ENCODE data around the gene PREX1.

PREX1 gene

DNA sequence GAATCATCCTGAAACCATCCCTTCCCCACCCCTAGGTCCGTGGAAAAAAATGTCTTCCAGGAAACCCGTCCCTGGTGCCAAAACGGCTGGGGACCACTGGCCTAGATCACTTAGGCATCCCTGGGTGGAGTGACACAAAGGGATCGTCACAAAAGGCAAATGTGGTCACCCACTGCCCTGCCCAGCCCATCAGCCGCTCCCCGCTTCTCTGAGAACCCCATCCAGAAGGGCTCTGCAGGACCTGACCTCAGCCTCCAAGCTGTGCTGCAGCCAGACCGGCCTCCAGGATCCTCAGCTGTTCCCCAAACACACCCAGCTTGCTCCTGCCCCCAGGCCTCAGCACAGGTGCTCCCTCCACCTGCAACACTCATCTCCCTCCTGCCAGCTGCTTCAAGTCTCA lies 61.6 kb downstream of the PREX1 start:
- Histone ChIP-seq H3K4me1 (peaks cover 19 to 99% (median 78%) of the 10 kb centered on the region in 10 experiments), H3K4me2 (peak overlapping the region in 7 of 11 experiments; percentile 2 to 90 (median 51); a peak in 10 of 22 replicates), H3K9me3 (replicated peaks in 1 of 11) (peaks cover 0 to 7% (median 0%) of the 10 kb centered on the region in 11 experiments; a peak in 3 of 22 replicates), H4K20me1 (peaks cover 0 to 100% (median 0%) of the 10 kb centered on the region in 11 experiments; a peak in 6 of 22 replicates), H3K27me3 (no peaks in the 10 kb centered on the region), H3K27ac (peak overlapping the region in 1 of 11 experiments; percentile 18; a peak in 1 of 22 replicates), H3K36me3 (peaks cover 0 to 26% (median 0%) of the 10 kb centered on the region in 11 experiments; a peak in 4 of 22 replicates), H3K4me3 (no peak overlapping the region), H3K9ac (no peak overlapping the region)
- no peak for TF ChIP-seq Cebpa-rat (IDR thresholded peaks at IDR 0.05)

DNA sequence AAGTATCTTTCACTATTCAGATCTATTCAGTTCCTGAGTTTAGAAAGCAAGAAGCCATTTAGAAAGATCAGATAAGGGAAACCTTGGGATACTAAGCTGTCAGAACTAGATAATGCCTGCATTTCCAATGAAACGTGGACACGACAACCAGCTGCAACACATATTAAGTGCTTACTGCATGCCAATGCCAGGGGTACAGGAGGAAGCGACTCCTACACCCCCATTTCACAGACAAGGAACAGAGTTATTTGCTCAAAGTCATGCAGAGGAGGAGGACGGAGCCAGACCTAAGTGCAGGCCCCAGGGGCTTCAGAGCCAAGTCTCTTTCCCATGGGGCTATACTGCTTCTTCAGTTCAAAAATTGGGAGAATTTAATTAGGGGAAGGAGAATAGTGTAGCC lies 62.4 kb downstream of the PREX1 start:
- H3K4me2 ChIP-seq = peak overlapping the region in 8 of 11 experiments; percentile 10 to 60 (median 36); a peak in 11 of 22 replicates
- peaks cover 0 to 26% (median 0%) of the 10 kb centered on the region in 11 experiments; a peak in 4 of 22 replicates for H3K36me3 ChIP-seq
- H3K27ac ChIP-seq = peak overlapping the region in 3 of 11 experiments; percentile 22 to 48 (median 32); a peak in 5 of 22 replicates
- no peaks in the 10 kb centered on the region for H3K27me3 ChIP-seq
- peaks cover 0 to 100% (median 0%) of the 10 kb centered on the region in 11 experiments; a peak in 6 of 22 replicates for H4K20me1 ChIP-seq
- no peak overlapping the region for H3K4me3 ChIP-seq
- no peak overlapping the region for H3K9ac ChIP-seq
- TF ChIP-seq Cebpa-rat (IDR thresholded peaks at IDR 0.05) = no peak
- H3K9me3 ChIP-seq (replicated peaks in 1 of 11) = peaks cover 0 to 7% (median 0%) of the 10 kb centered on the region in 11 experiments; a peak in 3 of 22 replicates
- H3K4me1 ChIP-seq = peaks cover 27 to 99% (median 78%) of the 10 kb centered on the region in 10 experiments

DNA sequence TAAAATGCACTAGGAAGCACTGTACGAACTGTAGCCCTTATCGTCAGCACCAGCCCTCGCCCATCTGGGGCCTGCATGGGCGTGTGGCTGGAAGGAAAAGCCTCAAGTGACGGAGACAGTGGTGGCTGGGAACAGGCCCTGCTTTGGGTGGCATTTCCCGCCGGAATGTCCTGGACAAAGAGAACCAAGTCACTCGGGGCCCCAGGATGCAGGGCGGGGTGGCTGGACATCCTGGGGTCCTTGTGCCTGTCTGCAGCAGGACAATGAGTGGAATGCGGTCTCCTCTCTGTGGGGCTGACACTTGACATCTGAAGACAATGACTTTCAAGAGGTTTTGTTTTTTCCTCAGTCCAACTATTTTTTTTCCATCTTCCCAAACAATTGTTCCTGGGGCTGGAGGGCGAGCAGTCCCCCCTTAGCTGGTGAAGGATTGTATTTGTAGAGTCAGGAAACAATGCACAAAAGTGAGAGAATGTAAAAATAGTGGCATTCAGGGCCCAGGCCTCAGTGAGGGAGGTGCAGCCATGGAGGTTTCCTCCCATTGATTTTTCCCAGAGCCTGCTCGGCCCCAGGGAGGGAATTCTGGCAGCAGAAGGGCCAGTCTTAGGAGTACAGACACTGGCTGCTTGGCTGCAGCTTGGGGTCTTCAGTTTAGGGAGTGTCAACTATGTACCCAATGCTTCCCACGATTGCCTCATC lies 64.4 kb downstream of the PREX1 start:
- Histone ChIP-seq H3K4me1 (peaks cover 36 to 99% (median 80%) of the 10 kb centered on the region in 10 experiments), H4K20me1 (peaks cover 0 to 100% (median 0%) of the 10 kb centered on the region in 11 experiments; a peak in 6 of 22 replicates), H3K9ac (peak overlapping the region in 5 of 11 experiments; percentile 3 to 29 (median 10); a peak in 4 of 22 replicates), H3K4me3 (no peak overlapping the region), H3K9me3 (replicated peaks in 1 of 11) (peaks cover 0 to 7% (median 0%) of the 10 kb centered on the region in 11 experiments; a peak in 3 of 22 replicates), H3K27ac (peak overlapping the region in 6 of 11 experiments; percentile 34 to 95 (median 38); a peak in 9 of 22 replicates), H3K36me3 (peaks cover 0 to 27% (median 0%) of the 10 kb centered on the region in 11 experiments; a peak in 4 of 22 replicates), H3K27me3 (no peaks in the 10 kb centered on the region), H3K4me2 (peak overlapping the region in 6 of 11 experiments; percentile 11 to 94 (median 86); a peak in 11 of 22 replicates)
- TF ChIP-seq Cebpa-rat (IDR thresholded peaks at IDR 0.05) = no peak

DNA sequence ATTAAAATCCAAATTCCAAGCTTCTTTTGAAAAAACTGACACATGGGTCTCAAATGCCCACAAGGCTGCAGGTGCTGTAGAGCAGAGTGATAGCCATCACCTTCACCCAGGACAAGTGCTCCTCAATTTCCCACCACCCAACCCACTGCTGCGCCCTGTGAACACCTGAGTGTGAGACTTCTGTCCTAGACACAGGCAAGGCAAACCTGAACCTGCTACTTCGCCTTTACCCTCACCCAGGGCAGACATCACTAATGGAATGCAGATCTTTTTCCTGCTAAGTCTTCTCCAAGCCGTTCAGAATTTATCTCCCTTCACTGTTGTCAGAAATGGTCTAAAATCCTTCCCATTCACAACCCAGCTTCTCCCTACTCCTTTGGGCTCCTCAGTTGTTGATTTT lies 65.9 kb downstream of the PREX1 start:
- TF ChIP-seq Cebpa-rat (IDR thresholded peaks at IDR 0.05) = no peak
- Histone ChIP-seq H3K27ac (peak overlapping the region; percentile 31 to 95 (median 82); a peak in 21 of 22 replicates), H3K9me3 (replicated peaks in 1 of 11) (peaks cover 0 to 11% (median 4%) of the 10 kb centered on the region in 11 experiments; a peak in 9 of 22 replicates), H3K4me2 (peak overlapping the region; percentile 66 to 94 (median 82)), H3K27me3 (no peaks in the 10 kb centered on the region), H3K36me3 (peaks cover 0 to 29% (median 0%) of the 10 kb centered on the region in 11 experiments; a peak in 5 of 22 replicates), H3K4me1 (peaks cover 42 to 99% (median 86%) of the 10 kb centered on the region in 10 experiments), H4K20me1 (peaks cover 0 to 100% (median 0%) of the 10 kb centered on the region in 11 experiments; a peak in 6 of 22 replicates), H3K9ac (peak overlapping the region in 9 of 11 experiments; percentile 24 to 78 (median 57); a peak in 13 of 22 replicates), H3K4me3 (peak overlapping the region in 2 of 10 experiments; percentile 25 to 35; a peak in 2 of 20 replicates)

DNA sequence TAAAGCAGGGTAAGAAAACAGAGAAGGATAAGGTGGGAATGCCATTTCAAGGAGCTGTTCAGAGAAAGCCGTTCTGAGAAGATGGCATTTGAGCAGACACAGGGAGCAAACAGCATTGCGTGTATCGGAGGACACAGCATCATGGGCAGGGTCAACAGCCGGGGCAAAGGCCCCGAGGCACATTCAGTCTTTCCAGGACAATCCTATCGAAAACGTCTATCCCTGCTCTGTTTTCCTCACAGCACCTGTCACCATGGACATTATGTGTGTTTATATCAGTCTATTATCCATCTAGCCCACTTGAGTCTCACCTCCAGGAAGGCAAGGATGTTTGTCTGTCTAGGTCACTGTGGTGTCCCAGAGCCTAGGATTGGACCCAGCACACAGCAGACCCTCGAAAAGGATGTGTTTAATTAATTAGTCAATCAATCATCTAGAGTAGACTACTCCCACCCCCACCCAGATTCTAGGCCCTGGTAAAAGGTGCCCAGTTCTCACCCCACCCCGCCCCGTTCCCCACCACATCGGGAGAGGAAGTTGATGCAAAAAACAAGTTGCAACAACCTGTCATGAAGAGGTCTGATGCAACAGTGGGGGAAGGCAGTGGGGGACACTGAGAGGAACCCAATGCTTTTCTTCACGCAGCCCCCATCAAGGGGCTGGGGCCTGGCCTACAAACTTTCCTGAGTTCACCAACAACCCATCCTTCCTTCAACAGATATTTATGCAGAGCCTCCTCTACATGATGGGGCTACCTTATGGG lies 66.6 kb downstream of the PREX1 start:
- Histone ChIP-seq H3K27me3 (no peaks in the 10 kb centered on the region), H3K4me1 (peaks cover 42 to 99% (median 89%) of the 10 kb centered on the region in 10 experiments), H4K20me1 (peaks cover 0 to 100% (median 0%) of the 10 kb centered on the region in 11 experiments; a peak in 6 of 22 replicates), H3K36me3 (peaks cover 0 to 27% (median 0%) of the 10 kb centered on the region in 11 experiments; a peak in 7 of 22 replicates), H3K4me3 (peak overlapping the region in 3 of 10 experiments; percentile 25 to 35 (median 31); a peak in 3 of 20 replicates), H3K27ac (peak overlapping the region; percentile 31 to 95 (median 82); a peak in 21 of 22 replicates), H3K9ac (peak overlapping the region; percentile 23 to 78 (median 65); a peak in 19 of 22 replicates), H3K9me3 (replicated peaks in 1 of 11) (peaks cover under 1 to 18% (median 10%) of the 10 kb centered on the region in 11 experiments; a peak in 18 of 22 replicates), H3K4me2 (peak overlapping the region; percentile 66 to 94 (median 82))
- TF ChIP-seq Cebpa-rat (IDR thresholded peaks at IDR 0.05) = peak in 9 of 11 experiments; percentile 23 to 90 (median 76); a peak in 15 of 22 replicates

DNA sequence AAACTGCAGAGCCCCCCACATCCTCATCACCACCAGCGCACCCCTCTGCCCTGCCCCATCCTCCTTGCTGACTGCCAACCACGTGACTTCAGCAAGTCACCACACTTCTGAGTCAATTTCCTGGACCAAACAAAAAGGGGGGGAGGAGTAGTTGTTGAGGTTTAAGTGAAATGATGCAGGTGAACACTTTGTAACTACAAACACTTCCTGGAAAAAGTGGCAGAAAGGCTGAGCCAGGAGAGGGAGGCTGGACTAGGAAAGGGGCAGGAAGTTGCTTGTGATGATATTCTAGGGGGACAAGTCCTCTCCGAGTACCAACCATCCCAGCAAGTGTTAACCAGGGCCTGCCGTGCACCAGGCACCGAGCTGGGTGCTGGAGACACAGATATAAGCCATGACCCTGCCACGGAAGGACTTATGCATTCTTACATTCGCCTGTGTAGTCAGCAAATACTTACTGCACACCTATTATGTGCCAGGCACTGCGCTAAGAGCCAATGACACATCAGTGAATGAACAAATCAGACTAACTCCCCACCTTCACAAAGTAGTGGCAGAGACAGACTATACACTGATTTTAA lies 67.3 kb downstream of the PREX1 start:
- peak overlapping the region; percentile 13 to 78 (median 65); a peak in 19 of 22 replicates for H3K9ac ChIP-seq
- peak overlapping the region; percentile 66 to 94 (median 82) for H3K4me2 ChIP-seq
- H3K36me3 ChIP-seq = peaks cover 0 to 34% (median 0%) of the 10 kb centered on the region in 11 experiments; a peak in 10 of 22 replicates
- peaks cover 8 to 25% (median 17%) of the 10 kb centered on the region in 11 experiments; a peak in 21 of 22 replicates for H3K9me3 ChIP-seq (replicated peaks in 1 of 11)
- peak overlapping the region in 4 of 10 experiments; percentile 6 to 31 (median 18); a peak in 4 of 20 replicates for H3K4me3 ChIP-seq
- peaks cover 0 to 100% (median 0%) of the 10 kb centered on the region in 11 experiments; a peak in 6 of 22 replicates for H4K20me1 ChIP-seq
- peak overlapping the region; percentile 31 to 95 (median 82); a peak in 21 of 22 replicates for H3K27ac ChIP-seq
- no peak for TF ChIP-seq Cebpa-rat (IDR thresholded peaks at IDR 0.05)
- H3K4me1 ChIP-seq = peaks cover 42 to 96% (median 87%) of the 10 kb centered on the region in 10 experiments
- H3K27me3 ChIP-seq = no peaks in the 10 kb centered on the region

DNA sequence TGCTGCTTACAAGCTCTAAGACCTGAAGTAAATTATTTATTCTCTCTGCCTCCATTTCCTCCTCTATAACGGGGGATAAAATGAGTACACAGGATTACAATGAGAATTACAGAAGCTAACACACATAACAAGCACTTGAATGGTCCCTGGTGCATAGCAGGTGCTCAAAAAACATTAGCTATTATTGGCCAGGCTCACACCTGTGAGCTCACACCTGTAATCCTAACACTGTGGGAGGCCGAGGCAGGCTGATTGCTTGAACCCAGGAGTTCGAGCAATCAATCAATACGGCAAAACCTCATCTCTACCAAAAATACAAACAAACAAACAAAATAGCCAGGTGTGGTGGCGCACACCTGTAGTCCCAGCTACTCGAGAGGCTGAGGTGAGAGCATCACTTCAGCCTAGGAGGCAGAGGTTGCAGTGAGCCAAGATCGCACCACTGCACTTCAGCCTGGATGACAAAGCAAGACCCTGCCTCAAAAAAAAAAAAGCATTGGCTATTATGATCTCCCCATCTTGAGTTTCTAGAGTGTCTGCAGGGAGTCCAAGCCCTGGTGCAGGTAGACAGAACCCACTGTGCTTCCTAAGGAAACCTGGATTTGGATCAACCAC lies 68.1 kb downstream of the PREX1 start:
- Histone ChIP-seq H3K27me3 (no peaks in the 10 kb centered on the region), H3K27ac (peak overlapping the region in 9 of 11 experiments; percentile 63 to 95 (median 82); a peak in 16 of 22 replicates), H4K20me1 (peaks cover 0 to 100% (median 0%) of the 10 kb centered on the region in 11 experiments; a peak in 6 of 22 replicates), H3K4me1 (peaks cover 45 to 97% (median 87%) of the 10 kb centered on the region in 10 experiments), H3K4me2 (peak overlapping the region; percentile 66 to 94 (median 82)), H3K9me3 (replicated peaks in 1 of 11) (peaks cover 12 to 31% (median 21%) of the 10 kb centered on the region in 11 experiments; a peak in 21 of 22 replicates), H3K4me3 (peak overlapping the region in 1 of 10 experiments; percentile 25; a peak in 4 of 20 replicates), H3K36me3 (peaks cover 0 to 38% (median 0%) of the 10 kb centered on the region in 11 experiments; a peak in 10 of 22 replicates), H3K9ac (peak overlapping the region in 7 of 11 experiments; percentile 57 to 78 (median 67); a peak in 10 of 22 replicates)
- TF ChIP-seq Cebpa-rat (IDR thresholded peaks at IDR 0.05) = no peak
